OCI-LY7 (cell line): ENCODE data around the gene WFDC10A. TPM values are rescaled to one million over a fixed set of nuclear protein-coding genes. Genes with fewer than 3 reads are reported as not detected.
"Not testable (repeated sequence)": the region's sequence is repeated elsewhere in the genome, so short reads cannot be mapped to it uniquely, and the experiment has no call there.

ENCODE experiments used
- BruUV-seq: library from RNA; stranded (reverse); fragments of 400-500 nt; replicated peaks from 2 replicates; lab custom pipeline; 2021; lab: Mats Ljungman, UMichigan
- CTCF ChIA-PET: fragments of 300-600 bp; sonication (Branson Sonifier 250); formaldehyde crosslinking; loops from one replicate; lab custom pipeline; 2022; ENCODE audit warnings: antibody characterized with exemption; ENCODE audit not compliant: unreplicated experiment; lab: Charles Lee
- POLR2A ChIA-PET: fragments of 300-600 bp; sonication (Branson Sonifier 250); formaldehyde crosslinking; loops from one replicate; lab custom pipeline; 2022; ENCODE audit warnings: antibody characterized with exemption; lab: Charles Lee
- DNase-seq: peaks from one replicate; pipeline ENCODE4 v3.0.0-alpha.2; 2015; ENCODE audit warnings: low spot score
- H2AFZ ChIP-seq: fragments of 200-600 bp; sonication (generic), shearing (Covaris generic); 2 replicates; pipeline ENCODE4 v1.6.1; 2014; ENCODE audit warnings: mild to moderate bottlenecking, antibody characterized with exemption, low read length, moderate library complexity
- H3K27ac ChIP-seq: fragments of 200-600 bp; sonication (generic); 2 replicates; pipeline ENCODE4 v1.5.1; 2014; ENCODE audit warnings: mixed run types, low read depth, mild to moderate bottlenecking, moderate library complexity, low read length, inconsistent platforms; ENCODE audit not compliant: poor library complexity, severe bottlenecking
- H3K36me3 ChIP-seq: fragments of 200-600 bp; sonication (generic); 2 replicates; pipeline ENCODE4 v1.6.1; 2014; ENCODE audit warnings: mild to moderate bottlenecking, antibody characterized with exemption, low read length, moderate library complexity, mixed read lengths; ENCODE audit not compliant: insufficient read depth
- H3K4me1 ChIP-seq: fragments of 200-600 bp; sonication (generic); 2 replicates; pipeline ENCODE4 v1.5.1; 2014; ENCODE audit warnings: mild to moderate bottlenecking, low read length; ENCODE audit not compliant: insufficient read depth, poor library complexity, severe bottlenecking
- H3K4me2 ChIP-seq: fragments of 200-600 bp; sonication (generic); 2 replicates; pipeline ENCODE4 v1.6.1; 2014; ENCODE audit warnings: mild to moderate bottlenecking, low read length
- H3K4me3 ChIP-seq: fragments of 200-600 bp; sonication (generic); 2 replicates; pipeline ENCODE4 v1.5.1; 2014; ENCODE audit warnings: mild to moderate bottlenecking, low read depth, low read length; ENCODE audit not compliant: poor library complexity, severe bottlenecking
- H3K79me2 ChIP-seq: fragments of 200-600 bp; sonication (generic); 2 replicates; pipeline ENCODE4 v1.6.1; 2016; ENCODE audit warnings: low read depth, mild to moderate bottlenecking, low read length, moderate library complexity, mixed read lengths; ENCODE audit not compliant: insufficient read depth
- H3K9me2 ChIP-seq: fragments of 200-600 bp; sonication (generic); 2 replicates; pipeline ENCODE4 v1.6.1; 2016; ENCODE audit warnings: mild to moderate bottlenecking, low read length, mixed read lengths; ENCODE audit not compliant: insufficient read depth
- H3K9me3 ChIP-seq: fragments of 200-600 bp; sonication (generic); 2 replicates; pipeline ENCODE4 v1.6.1; 2014; ENCODE audit warnings: mild to moderate bottlenecking, mixed run types, low read length, mixed read lengths
- H4K20me1 ChIP-seq: fragments of 200-600 bp; sonication (generic); 2 replicates; pipeline ENCODE4 v1.6.1; 2014; ENCODE audit warnings: mild to moderate bottlenecking, antibody characterized with exemption, low read length, moderate library complexity, mixed read lengths; ENCODE audit not compliant: insufficient read depth
- CTCF ChIP-seq: fragments of 200-600 bp; sonication (generic); conservative IDR thresholded peaks from 2 replicates; pipeline ENCODE4 v1.5.1; 2014; ENCODE audit warnings: mild to moderate bottlenecking, antibody characterized with exemption, low read length, moderate library complexity, mixed read lengths
- EZH2phosphoT487 ChIP-seq: fragments of 200-600 bp; sonication (generic); IDR thresholded peaks from 2 replicates; pipeline ENCODE4 v1.6.1; 2018; ENCODE audit warnings: low read depth, borderline replicate concordance, mild to moderate bottlenecking, mixed run types, antibody characterized with exemption, low read length, moderate library complexity, mixed read lengths
- intact Hi-C: fragments of 100-400 bp; cut with micrococcal nuclease; formaldehyde crosslinking; loops from one replicate; pipeline ENCODE4 v1.10.0; 2022; ENCODE audit not compliant: unreplicated experiment
- total RNA-seq, 2 experiments: library from RNA; depleted of rRNA in 1 of 2; stranded (reverse); fragments of >200 nt in 1 of 2; shearing (Covaris generic) in 1 of 2; gene quantifications; 2 replicates each; pipeline ENCODE4 v1.2.3, GENCODE V29; 2014 to 2022

WFDC10A gene
- total RNA-seq, 2 experiments from 2014 or later = not detected

- POLR2A ChIA-PET = interaction anchor here (0.7 kb wide), 1 partner anchor 59 kb away, joined by 5 read pairs; no protein-coding TSS in a partner anchor
- H4K20me1 ChIP-seq = no peaks in the 10 kb centered on the region
- no peaks in the 10 kb centered on the region for H3K4me1 ChIP-seq
- H3K27ac ChIP-seq = no peak overlapping the region
- CTCF ChIA-PET = no interaction called here
- H3K4me3 ChIP-seq = no peak overlapping the region
- intact Hi-C loops = no loop called here
- BruUV-seq = no TSS peak
- DNase-seq = no peak
- TF ChIP-seq EZH2phosphoT487 = no peak
- TF ChIP-seq CTCF = no peak
- H2AFZ ChIP-seq = no peak overlapping the region
- H3K79me2 ChIP-seq = no peaks in the 10 kb centered on the region
- no peaks in the 10 kb centered on the region for H3K36me3 ChIP-seq
- no peaks in the 10 kb centered on the region for H3K9me2 ChIP-seq
- H3K9me3 ChIP-seq = no peaks in the 10 kb centered on the region
- no peak overlapping the region for H3K4me2 ChIP-seq
Measured at GRCh38 chr20:45647441-45648050, 18.0 kb downstream of the WFDC10A start.

DNA sequence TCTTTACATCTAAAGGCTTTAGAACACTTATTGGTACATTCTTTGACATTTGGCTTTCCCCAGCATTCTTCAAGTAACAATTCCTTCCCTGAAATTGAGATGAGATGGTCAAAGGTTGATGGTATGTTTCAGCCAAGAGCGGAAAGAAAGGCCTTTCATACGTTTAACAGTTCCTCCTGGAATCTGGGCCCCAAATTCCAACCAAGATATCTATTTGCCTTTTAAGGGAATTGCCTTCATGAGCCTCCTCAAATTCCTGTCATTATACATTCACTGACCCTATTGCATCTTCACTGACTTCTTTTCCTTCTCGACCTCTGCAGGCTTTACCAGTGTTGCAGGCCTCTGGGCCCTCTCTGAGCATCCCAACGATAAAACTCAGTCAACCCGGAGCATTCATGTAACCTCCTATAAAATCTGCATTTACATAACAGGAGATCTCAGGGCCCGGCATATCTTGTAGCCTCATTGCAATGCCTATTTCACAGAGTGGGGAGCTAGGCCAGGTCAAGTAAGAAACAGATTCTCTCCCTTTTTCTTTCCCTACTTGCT is 19.8 kb downstream of the WFDC10A start:
- no peak overlapping the region for H3K4me3 ChIP-seq
- intact Hi-C loops = no loop called here
- no peak for DNase-seq
- no peaks in the 10 kb centered on the region for H3K9me3 ChIP-seq
- H3K9me2 ChIP-seq = no peaks in the 10 kb centered on the region
- no peak overlapping the region for H2AFZ ChIP-seq
- CTCF ChIA-PET = no interaction called here
- no peaks in the 10 kb centered on the region for H3K4me1 ChIP-seq
- no peak for TF ChIP-seq EZH2phosphoT487
- TF ChIP-seq CTCF = no peak
- H4K20me1 ChIP-seq = no peaks in the 10 kb centered on the region
- POLR2A ChIA-PET = no interaction called here
- H3K36me3 ChIP-seq = no peaks in the 10 kb centered on the region
- H3K79me2 ChIP-seq = no peaks in the 10 kb centered on the region
- H3K27ac ChIP-seq = no peak overlapping the region
- no TSS peak for BruUV-seq
- H3K4me2 ChIP-seq = no peak overlapping the region

DNA sequence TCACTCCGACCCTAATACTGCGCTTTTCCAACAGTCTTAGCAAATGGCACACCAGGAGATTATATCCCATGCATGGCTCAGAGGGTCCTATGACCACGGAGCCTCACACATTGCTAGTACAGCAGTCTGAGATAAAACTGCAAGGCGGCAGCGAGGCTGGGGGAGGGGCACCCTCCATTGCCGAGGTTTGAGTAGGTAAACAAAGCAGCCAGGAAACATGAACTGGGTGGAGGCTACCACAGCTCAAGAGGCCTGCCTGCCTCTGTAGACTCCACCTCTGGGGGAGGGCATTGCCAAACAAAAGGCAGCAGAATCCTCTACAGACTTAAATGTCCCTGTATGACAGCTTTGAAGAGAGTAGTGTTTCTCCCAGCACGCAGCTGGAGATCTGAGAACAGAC is 22.2 kb downstream of the WFDC10A start:
- H3K9me3 ChIP-seq, CTCF ChIA-PET, H3K27ac ChIP-seq, intact Hi-C loops, H3K9me2 ChIP-seq, H3K4me1 ChIP-seq, H4K20me1 ChIP-seq, POLR2A ChIA-PET, DNase-seq, H3K36me3 ChIP-seq, H3K79me2 ChIP-seq, H2AFZ ChIP-seq, H3K4me2 ChIP-seq, H3K4me3 ChIP-seq, BruUV-seq: not testable (repeated sequence)

DNA sequence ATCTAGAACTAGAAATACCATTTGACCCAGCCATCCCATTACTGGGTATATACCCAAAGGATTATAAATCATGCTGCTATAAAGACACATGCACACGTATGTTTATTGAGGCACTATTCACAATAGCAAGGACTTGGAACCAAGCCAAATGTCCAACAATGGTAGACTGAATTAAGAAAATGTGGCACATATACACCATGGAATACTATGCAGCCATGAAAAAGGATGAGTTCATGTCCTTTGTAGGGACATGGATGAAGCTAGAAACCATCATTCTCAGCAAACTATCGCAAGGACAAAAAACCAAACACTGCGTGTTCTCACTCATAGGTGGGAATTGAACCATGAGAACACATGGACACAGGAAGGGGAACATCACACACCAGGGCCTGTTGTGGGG is 27.5 kb downstream of the WFDC10A start:
- H3K4me2 ChIP-seq, BruUV-seq, CTCF ChIA-PET, H3K4me3 ChIP-seq, H4K20me1 ChIP-seq, H3K36me3 ChIP-seq, H2AFZ ChIP-seq, H3K9me3 ChIP-seq, intact Hi-C loops, H3K9me2 ChIP-seq, H3K27ac ChIP-seq, DNase-seq, H3K79me2 ChIP-seq, H3K4me1 ChIP-seq: not testable (repeated sequence)
- POLR2A ChIA-PET = interaction anchor here (0.6 kb wide), 1 partner anchor 149 kb away, joined by 3 read pairs; no protein-coding TSS in a partner anchor
